ENCODE results near the gene CORO1C. TPM values are rescaled to one million over a fixed set of nuclear protein-coding genes. Genes with fewer than 3 reads are reported as not detected.

CORO1C gene
- total RNA-seq, 1 donor from 2014 or later, result 380 TPM

- Mint-ChIP-seq H3K27me3 (ENCODE audit: unreplicated experiment) (peaks cover 12% of the 10 kb centered on the region), H3K27ac (ENCODE audit: unreplicated experiment) (peak overlapping the region; percentile 89), H3K4me3 (ENCODE audit: unreplicated experiment) (peak overlapping the region; percentile 97), H3K36me3 (ENCODE audit: low read depth, unreplicated experiment) (peaks cover 6% of the 10 kb centered on the region), H3K9me3 (ENCODE audit: unreplicated experiment) (no peaks in the 10 kb centered on the region), H3K4me1 (ENCODE audit: unreplicated experiment) (peaks cover 50% of the 10 kb centered on the region)
- DNase-seq (ENCODE audit: low spot score), result no peak
- TF ChIP-seq, protein P1, sequence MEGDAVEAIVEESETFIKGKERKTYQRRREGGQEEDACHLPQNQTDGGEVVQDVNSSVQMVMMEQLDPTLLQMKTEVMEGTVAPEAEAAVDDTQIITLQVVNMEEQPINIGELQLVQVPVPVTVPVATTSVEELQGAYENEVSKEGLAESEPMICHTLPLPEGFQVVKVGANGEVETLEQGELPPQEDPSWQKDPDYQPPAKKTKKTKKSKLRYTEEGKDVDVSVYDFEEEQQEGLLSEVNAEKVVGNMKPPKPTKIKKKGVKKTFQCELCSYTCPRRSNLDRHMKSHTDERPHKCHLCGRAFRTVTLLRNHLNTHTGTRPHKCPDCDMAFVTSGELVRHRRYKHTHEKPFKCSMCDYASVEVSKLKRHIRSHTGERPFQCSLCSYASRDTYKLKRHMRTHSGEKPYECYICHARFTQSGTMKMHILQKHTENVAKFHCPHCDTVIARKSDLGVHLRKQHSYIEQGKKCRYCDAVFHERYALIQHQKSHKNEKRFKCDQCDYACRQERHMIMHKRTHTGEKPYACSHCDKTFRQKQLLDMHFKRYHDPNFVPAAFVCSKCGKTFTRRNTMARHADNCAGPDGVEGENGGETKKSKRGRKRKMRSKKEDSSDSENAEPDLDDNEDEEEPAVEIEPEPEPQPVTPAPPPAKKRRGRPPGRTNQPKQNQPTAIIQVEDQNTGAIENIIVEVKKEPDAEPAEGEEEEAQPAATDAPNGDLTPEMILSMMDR (IDR thresholded peaks at IDR 0.05; ENCODE audit: unreplicated experiment), result no peak
Observed at GRCh38 chr12:108729612-108730364, 1.5 kb downstream of the CORO1C start.

DNA sequence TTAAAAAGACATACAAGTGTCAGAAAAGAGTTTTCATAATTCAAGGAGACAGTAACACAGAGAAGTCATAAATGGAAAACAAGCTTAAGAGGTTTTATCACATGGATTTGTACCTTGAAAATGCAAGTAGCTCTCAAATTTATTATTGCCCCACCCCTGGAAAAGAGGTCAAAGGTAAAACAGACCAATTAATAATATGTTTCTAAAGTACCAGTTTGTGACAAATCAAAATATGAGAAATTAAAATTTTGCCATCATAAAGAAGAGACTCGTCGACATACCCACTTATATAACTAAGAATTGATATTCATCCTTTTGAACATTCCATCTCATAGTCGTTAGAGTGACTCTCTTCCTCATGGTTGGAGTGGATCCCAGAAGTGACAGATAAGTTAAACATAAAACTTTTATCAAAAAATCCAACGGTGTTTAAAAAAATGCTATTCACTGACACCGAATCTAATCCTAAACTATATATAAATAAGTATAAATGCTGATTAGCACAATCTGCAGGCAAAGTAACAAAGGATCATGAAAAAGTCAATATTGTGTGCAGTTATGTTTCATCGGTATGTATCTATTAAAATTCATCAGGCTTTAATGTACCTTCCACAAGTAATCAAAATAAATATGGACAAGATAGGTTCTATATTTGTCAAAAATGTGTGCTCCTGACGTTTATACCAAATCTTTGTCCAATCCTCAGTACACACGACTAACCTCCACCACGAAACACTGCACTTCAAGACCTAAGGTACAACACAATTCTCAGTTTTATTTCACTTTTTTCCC is 2.3 kb downstream of the CORO1C start:
- no peaks in the 10 kb centered on the region for H3K9me3 Mint-ChIP-seq (ENCODE audit: unreplicated experiment)
- peak overlapping the region; percentile 89 for H3K27ac Mint-ChIP-seq (ENCODE audit: unreplicated experiment)
- H3K36me3 Mint-ChIP-seq (ENCODE audit: low read depth, unreplicated experiment), result peaks cover 6% of the 10 kb centered on the region
- TF ChIP-seq, protein P1 (IDR thresholded peaks at IDR 0.05; ENCODE audit: unreplicated experiment), result no peak
- peaks cover 58% of the 10 kb centered on the region for H3K4me1 Mint-ChIP-seq (ENCODE audit: unreplicated experiment)
- peaks cover 12% of the 10 kb centered on the region for H3K27me3 Mint-ChIP-seq (ENCODE audit: unreplicated experiment)
- peak overlapping the region; percentile 97 for H3K4me3 Mint-ChIP-seq (ENCODE audit: unreplicated experiment)
- DNase-seq (ENCODE audit: low spot score), result no peak

- Mint-ChIP-seq H3K9me3 (ENCODE audit: unreplicated experiment) (no peaks in the 10 kb centered on the region), H3K27me3 (ENCODE audit: unreplicated experiment) (peaks cover 11% of the 10 kb centered on the region), H3K4me1 (ENCODE audit: unreplicated experiment) (peaks cover 67% of the 10 kb centered on the region), H3K36me3 (ENCODE audit: low read depth, unreplicated experiment) (peaks cover 6% of the 10 kb centered on the region), H3K4me3 (ENCODE audit: unreplicated experiment) (peak overlapping the region; percentile 97), H3K27ac (ENCODE audit: unreplicated experiment) (no peak overlapping the region)
- DNase-seq (ENCODE audit: low spot score), result no peak
- TF ChIP-seq, protein P1 (IDR thresholded peaks at IDR 0.05; ENCODE audit: unreplicated experiment), result no peak
Observed at GRCh38 chr12:108727868-108728735, 3.2 kb downstream of the CORO1C start.

DNA sequence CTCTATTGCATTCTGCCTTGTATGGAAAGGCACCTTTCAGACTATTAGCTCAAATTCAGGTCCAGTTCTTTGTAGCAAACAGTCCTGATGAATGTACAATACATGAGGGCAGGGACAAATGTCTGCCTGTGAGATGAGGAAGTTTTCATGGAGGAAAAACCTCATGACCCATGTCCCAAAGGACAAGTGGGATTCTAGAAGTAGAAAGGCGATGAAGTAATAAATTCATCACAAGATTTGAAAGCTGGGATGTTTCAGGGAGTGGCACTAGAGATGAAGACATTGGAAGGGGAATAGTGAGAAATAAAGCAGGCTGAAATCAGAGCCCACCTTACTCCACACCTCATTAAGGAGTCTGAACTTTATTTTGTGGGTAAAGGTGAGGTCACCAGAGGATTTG is 4.2 kb downstream of the CORO1C start:
- H3K36me3 Mint-ChIP-seq (ENCODE audit: low read depth, unreplicated experiment), result peaks cover 6% of the 10 kb centered on the region
- H3K4me1 Mint-ChIP-seq (ENCODE audit: unreplicated experiment), result peaks cover 72% of the 10 kb centered on the region
- H3K9me3 Mint-ChIP-seq (ENCODE audit: unreplicated experiment), result no peaks in the 10 kb centered on the region
- DNase-seq (ENCODE audit: low spot score), result no peak
- H3K27me3 Mint-ChIP-seq (ENCODE audit: unreplicated experiment), result peaks cover 5% of the 10 kb centered on the region
- H3K27ac Mint-ChIP-seq (ENCODE audit: unreplicated experiment), result no peak overlapping the region
- peak overlapping the region; percentile 63 for H3K4me3 Mint-ChIP-seq (ENCODE audit: unreplicated experiment)
- TF ChIP-seq, protein P1 (IDR thresholded peaks at IDR 0.05; ENCODE audit: unreplicated experiment), result no peak
